A549 (cell line): Measurements from ENCODE around the gene AOAH. TPM values are rescaled to one million over a fixed set of nuclear protein-coding genes. Genes with fewer than 3 reads are reported as not detected.

Experiments used
- ATAC-seq, 2 experiments: fragments of 200-7000 bp in 1 of 2; fragments of >200 bp in 1 of 2; cut with Nextera tagmentation in 1 of 2; cut with Tn5 transposase in 1 of 2; 3 replicates each; pipeline versions ENCODE4 v1.8.0 to v1.9.1; 2018 to 2020; ENCODE audit warnings: mild to moderate bottlenecking in 1 of 2, moderate library complexity in 1 of 2
- CTCF ChIA-PET: fragments of 300-600 bp; sonication (Branson Sonifier 250); formaldehyde crosslinking; extraction: SDS; loops from one replicate; lab custom pipeline; 2021; ENCODE audit warnings: antibody characterized with exemption, inconsistent platforms; lab: Yijun Ruan, JAX
- POLR2A ChIA-PET: fragments of 350-600 bp; formaldehyde crosslinking; extraction: SDS; loops from one replicate; lab custom pipeline; 2021; ENCODE audit warnings: antibody characterized with exemption, inconsistent platforms; lab: Yijun Ruan, JAX
- DNase-seq, 2 experiments: peaks; one replicate each; pipeline versions ENCODE4 v3.0.0 to v3.0.0-alpha.2; 2011 to 2016; ENCODE audit warnings: low read depth in 1 of 2, low spot score in 1 of 2
- FAIRE-seq: peaks from 2 replicates; lab custom pipeline; 2011; peaks lifted over from hg19 to GRCh38; lab: Jason Lieb, UNC
- H3K27ac ChIP-seq, 2 experiments: fragments of >200 bp; sonication (Bioruptor Twin); formaldehyde crosslinking; 3 replicates each; pipeline ENCODE4 v1.5.1; 2016 to 2017
- H3K4me1 ChIP-seq: fragments of >200 bp; sonication (Bioruptor Twin); formaldehyde crosslinking; 3 replicates; pipeline ENCODE4 v1.6.1; 2016
- H3K4me2 ChIP-seq: fragments of >200 bp; sonication (Bioruptor Twin); formaldehyde crosslinking; 3 replicates; pipeline ENCODE4 v1.6.1; 2016
- H3K4me3 ChIP-seq: fragments of >200 bp; sonication (Bioruptor Twin); formaldehyde crosslinking; 3 replicates; pipeline ENCODE4 v1.5.1; 2016
- H3K9me3 ChIP-seq: fragments of >200 bp; sonication (Bioruptor Twin); formaldehyde crosslinking; 3 replicates; pipeline ENCODE4 v1.6.1; 2016
- ATOH8 ChIP-seq: fragments of 250-450 bp; sonication (Bioruptor Pico); IDR thresholded peaks from 2 replicates; pipeline ENCODE4 v1.5.0; 2020; ENCODE audit warnings: low read depth, mild to moderate bottlenecking, moderate library complexity
- BCL3 ChIP-seq: fragments of >200 bp; sonication (Bioruptor Twin); formaldehyde crosslinking; IDR thresholded peaks from 3 replicates; pipeline ENCODE4 v1.6.1; 2016
- BHLHE40 ChIP-seq: IDR thresholded peaks from 2 replicates; pipeline ENCODE4 v1.6.1; 2012; ENCODE audit warnings: low read depth, low read length, inconsistent platforms
- CBX2 ChIP-seq: fragments of 200-600 bp; sonication (generic); IDR thresholded peaks from 2 replicates; pipeline ENCODE4 v1.6.1; 2016; ENCODE audit warnings: low read depth, mild to moderate bottlenecking, borderline replicate concordance
- CEBPB ChIP-seq, 2 experiments: fragments of >200 bp in 1 of 2; sonication (Bioruptor Twin) in 1 of 2; formaldehyde crosslinking in 1 of 2; IDR thresholded peaks; 2 replicates each; pipeline ENCODE4 v1.6.1; 2012 to 2016
- CTCF ChIP-seq: fragments of >200 bp; sonication (Bioruptor Twin); formaldehyde crosslinking; IDR thresholded peaks from 3 replicates; pipeline ENCODE4 v1.5.1; 2016
- EHF ChIP-seq: fragments of 250-450 bp; sonication (Bioruptor Pico); IDR thresholded peaks from 2 replicates; pipeline ENCODE4 v1.5.0; 2020; ENCODE audit warnings: mild to moderate bottlenecking
- EP300 ChIP-seq, 2 experiments: fragments of >200 bp; sonication (Bioruptor Twin); formaldehyde crosslinking; IDR thresholded peaks; 2 replicates in 1 of 2; 3 replicates in 1 of 2; pipeline ENCODE4 v1.6.1; 2016 to 2017
- ESRRA ChIP-seq: fragments of 150-350 bp; IDR thresholded peaks from 2 replicates; pipeline ENCODE4 v1.6.1; 2014; ENCODE audit warnings: mild to moderate bottlenecking, low read length, borderline replicate concordance
- FOSB ChIP-seq: fragments of 250-450 bp; sonication (Bioruptor Pico); IDR thresholded peaks from 2 replicates; pipeline ENCODE4 v1.5.0; 2020; ENCODE audit warnings: mild to moderate bottlenecking, moderate library complexity
- FOSL2 ChIP-seq, 2 experiments: fragments of 450-650 bp in 1 of 2; fragments of >200 bp in 1 of 2; sonication (Bioruptor Twin) in 1 of 2; formaldehyde crosslinking; IDR thresholded peaks; 2 replicates each; pipeline versions ENCODE4 v1.5.0 to v1.6.1; 2016 to 2020; ENCODE audit warnings: mild to moderate bottlenecking in 1 of 2, moderate library complexity in 1 of 2
- FOXS1 ChIP-seq: fragments of 250-450 bp; sonication (Bioruptor Pico); IDR thresholded peaks from 2 replicates; pipeline ENCODE4 v1.5.0; 2020; ENCODE audit warnings: mild to moderate bottlenecking, moderate library complexity
- HDAC2 ChIP-seq: fragments of 200-600 bp; sonication (generic); IDR thresholded peaks from 2 replicates; pipeline ENCODE4 v1.6.1; 2016
- HOXA7 ChIP-seq: fragments of 250-450 bp; sonication (Bioruptor Pico); IDR thresholded peaks from 2 replicates; pipeline ENCODE4 v1.5.0; 2020; ENCODE audit warnings: mild to moderate bottlenecking, moderate library complexity
- JUN ChIP-seq, 2 experiments: fragments of >200 bp; sonication (Bioruptor Twin); formaldehyde crosslinking; IDR thresholded peaks; 2 replicates in 1 of 2; 3 replicates in 1 of 2; pipeline ENCODE4 v1.6.1; 2016 to 2017
- KDM5A ChIP-seq: fragments of 200-600 bp; sonication (generic); IDR thresholded peaks from 2 replicates; pipeline ENCODE4 v1.6.1; 2016; ENCODE audit warnings: antibody characterized with exemption, mild to moderate bottlenecking
- MAFK ChIP-seq: fragments of 450-650 bp; IDR thresholded peaks from 2 replicates; pipeline ENCODE4 v1.6.1; 2014; ENCODE audit not compliant: partially characterized antibody
- MAZ ChIP-seq: fragments of 150-350 bp; IDR thresholded peaks from 2 replicates; pipeline ENCODE4 v1.6.1; 2014; ENCODE audit warnings: antibody characterized with exemption, low read depth, low read length, borderline replicate concordance
- NPAS2 ChIP-seq: fragments of 250-450 bp; sonication (Bioruptor Pico); IDR thresholded peaks from 2 replicates; pipeline ENCODE4 v1.8.0; 2022; ENCODE audit warnings: mild to moderate bottlenecking, moderate library complexity, borderline replicate concordance
- NR3C1 ChIP-seq: fragments of >200 bp; sonication (Bioruptor Twin); formaldehyde crosslinking; IDR thresholded peaks from 3 replicates; pipeline ENCODE4 v1.6.1; 2017
- PHF8 ChIP-seq: fragments of 200-600 bp; sonication (generic); IDR thresholded peaks from 2 replicates; pipeline ENCODE4 v1.6.1; 2016; ENCODE audit warnings: low read depth, mild to moderate bottlenecking, antibody characterized with exemption, moderate library complexity, borderline replicate concordance
- POLR2AphosphoS2 ChIP-seq: conservative IDR thresholded peaks from 2 replicates; pipeline ENCODE4 v1.6.1; 2012; ENCODE audit warnings: low read length, improper control_type of control experiment, inconsistent platforms
- RAD21 ChIP-seq, 2 experiments: fragments of >200 bp in 1 of 2; sonication (Bioruptor Twin) in 1 of 2; formaldehyde crosslinking in 1 of 2; IDR thresholded peaks in 1 of 2; conservative IDR thresholded peaks in 1 of 2; 2 replicates in 1 of 2; 3 replicates in 1 of 2; pipeline ENCODE4 v1.6.1; 2012 to 2018; ENCODE audit warnings: inconsistent platforms in 1 of 2
- RARB ChIP-seq: fragments of 250-450 bp; sonication (Bioruptor Pico); IDR thresholded peaks from 2 replicates; pipeline ENCODE4 v1.8.0; 2021; ENCODE audit warnings: mild to moderate bottlenecking, moderate library complexity
- RNF2 ChIP-seq: fragments of 200-600 bp; sonication (generic); IDR thresholded peaks from 2 replicates; pipeline ENCODE4 v1.6.1; 2016; ENCODE audit warnings: low read depth, mild to moderate bottlenecking, antibody characterized with exemption, moderate library complexity, borderline replicate concordance
- SMC3 ChIP-seq: fragments of >200 bp; sonication (Bioruptor Twin); formaldehyde crosslinking; IDR thresholded peaks from 3 replicates; pipeline ENCODE4 v1.6.1; 2018; ENCODE audit warnings: inconsistent platforms
- SREBF2 ChIP-seq: fragments of 450-650 bp; IDR thresholded peaks from 2 replicates; pipeline ENCODE4 v1.6.1; 2014; ENCODE audit warnings: mild to moderate bottlenecking, moderate library complexity
- TP53 ChIP-seq: fragments of 250-450 bp; sonication (Bioruptor Pico); IDR thresholded peaks from 2 replicates; pipeline ENCODE4 v1.5.0; 2021; ENCODE audit warnings: mild to moderate bottlenecking, moderate library complexity
- ZC3H11A ChIP-seq: fragments of 450-650 bp; IDR thresholded peaks from 2 replicates; pipeline ENCODE4 v1.6.1; 2014; ENCODE audit warnings: antibody characterized with exemption, mild to moderate bottlenecking
- WGBS: methylation state at CpG from one replicate; pipeline ENCODE4 v1.1.6; 2017; ENCODE audit errors: missing lambda C conversion rate; 5-methylcytosine and 5-hydroxymethylcytosine counted together
- polyA plus RNA-seq, 4 experiments: library from polyadenylated mRNA; depleted of rRNA in 3 of 4; stranded (reverse); fragments of >200 nt; fragmentation: RNase III in 1 of 4; extraction: RNeasy Plus Mini Kit Qiagen cat#74134 plus additional on column Dnase treatment in 1 of 4; gene quantifications; 2 replicates in 3 of 4; 3 replicates in 1 of 4; pipeline ENCODE4 v1.2.3, GENCODE V29; 2011 to 2017
- TF ChIP-seq, protein P1 (sequence below): IDR thresholded peaks from 2 replicates; pipeline ENCODE4 v1.6.1; 2012
- TF ChIP-seq, protein P2 (sequence below): fragments of 450-650 bp; IDR thresholded peaks from 2 replicates; pipeline ENCODE4 v1.6.1; 2014; ENCODE audit warnings: antibody characterized with exemption

The AOAH gene
- polyA plus RNA-seq, 2 of the 4 experiments (the other 2 are of a cell fraction), result 0.09 TPM; not detected in 1

DNA sequence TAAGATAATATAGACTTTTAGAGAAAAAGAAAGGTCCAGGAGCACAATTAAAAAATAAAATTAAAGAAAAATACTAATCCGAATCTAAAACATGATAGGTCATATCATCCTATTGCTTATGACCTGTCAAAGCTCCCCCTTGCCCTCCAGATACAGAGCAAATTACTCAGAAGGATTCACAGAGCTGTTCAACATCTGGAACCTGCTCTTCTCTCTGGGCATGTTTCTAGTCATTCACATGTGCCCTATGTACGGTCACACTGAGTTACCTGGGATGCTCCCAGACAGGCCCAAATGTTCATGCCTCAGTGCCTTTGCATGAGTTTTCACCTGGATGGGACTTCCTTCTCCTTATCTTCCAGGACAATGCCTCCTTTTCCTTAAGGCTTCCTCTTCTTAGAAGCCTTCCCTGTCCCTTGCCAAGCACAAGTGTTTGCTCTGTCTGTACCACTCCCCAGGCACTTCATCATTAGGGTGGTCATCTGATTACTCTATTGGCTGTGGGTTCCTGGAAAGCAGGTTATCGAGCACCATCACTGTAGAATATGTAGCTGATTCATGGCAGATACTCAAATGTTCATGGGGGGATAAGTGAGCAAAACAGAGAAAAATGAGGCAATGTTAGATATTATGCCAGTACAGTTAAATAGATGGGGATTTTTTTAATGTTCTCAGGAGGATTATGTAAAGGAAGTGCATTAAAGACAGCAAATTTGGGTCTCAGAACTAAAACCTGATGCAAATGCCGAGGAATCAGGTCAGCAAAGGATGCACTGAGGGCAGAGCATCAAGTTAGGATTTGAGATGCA, 12.0 kb upstream of the AOAH start:
- ChIA-PET POLR2A (interaction anchor here (0.5 kb wide), 1 partner anchor 809 kb away, joined by 4 read pairs; no protein-coding TSS in a partner anchor), CTCF (interaction anchor here (1.3 kb wide), 1 partner anchor 10 kb away, joined by 6 read pairs; no protein-coding TSS in a partner anchor)
- FAIRE-seq (no peak), DNase-seq (no peak), ATAC-seq (no peak)
- no peaks in the 10 kb centered on the region for H3K9me3 ChIP-seq
- no peak overlapping the region for H3K4me2 ChIP-seq
- no peaks in the 10 kb centered on the region for H3K4me1 ChIP-seq
- TF ChIP-seq KDM5A, result no peak
- TF ChIP-seq EP300 (IDR thresholded peaks at IDR 0.05), result no peak
- no peak for TF ChIP-seq BCL3
- TF ChIP-seq, protein P1, sequence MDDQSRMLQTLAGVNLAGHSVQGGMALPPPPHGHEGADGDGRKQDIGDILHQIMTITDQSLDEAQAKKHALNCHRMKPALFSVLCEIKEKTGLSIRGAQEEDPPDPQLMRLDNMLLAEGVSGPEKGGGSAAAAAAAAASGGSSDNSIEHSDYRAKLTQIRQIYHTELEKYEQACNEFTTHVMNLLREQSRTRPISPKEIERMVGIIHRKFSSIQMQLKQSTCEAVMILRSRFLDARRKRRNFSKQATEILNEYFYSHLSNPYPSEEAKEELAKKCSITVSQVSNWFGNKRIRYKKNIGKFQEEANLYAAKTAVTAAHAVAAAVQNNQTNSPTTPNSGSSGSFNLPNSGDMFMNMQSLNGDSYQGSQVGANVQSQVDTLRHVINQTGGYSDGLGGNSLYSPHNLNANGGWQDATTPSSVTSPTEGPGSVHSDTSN, result no peak
- TF ChIP-seq FOSB (CRISPR knock-in tag), result no peak
- no peak for TF ChIP-seq MAFK
- no peak for TF ChIP-seq SMC3
- no peak for TF ChIP-seq FOSL2 (IDR thresholded peaks at IDR 0.05)
- TF ChIP-seq FOSL2 (CRISPR knock-in tag; IDR thresholded peaks at IDR 0.05), result no peak
- no peak for TF ChIP-seq JUN (IDR thresholded peaks at IDR 0.05)
- TF ChIP-seq BHLHE40, result no peak
- no peak for TF ChIP-seq NR3C1
- TF ChIP-seq HOXA7 (CRISPR knock-in tag), result no peak
- no peak for TF ChIP-seq MAZ
- no peak for TF ChIP-seq EHF (CRISPR knock-in tag)
- TF ChIP-seq FOXS1 (CRISPR knock-in tag), result no peak
- no peak for TF ChIP-seq CTCF
- no peak for TF ChIP-seq ATOH8 (CRISPR knock-in tag)
- TF ChIP-seq, protein P2, sequence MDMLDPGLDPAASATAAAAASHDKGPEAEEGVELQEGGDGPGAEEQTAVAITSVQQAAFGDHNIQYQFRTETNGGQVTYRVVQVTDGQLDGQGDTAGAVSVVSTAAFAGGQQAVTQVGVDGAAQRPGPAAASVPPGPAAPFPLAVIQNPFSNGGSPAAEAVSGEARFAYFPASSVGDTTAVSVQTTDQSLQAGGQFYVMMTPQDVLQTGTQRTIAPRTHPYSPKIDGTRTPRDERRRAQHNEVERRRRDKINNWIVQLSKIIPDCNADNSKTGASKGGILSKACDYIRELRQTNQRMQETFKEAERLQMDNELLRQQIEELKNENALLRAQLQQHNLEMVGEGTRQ, result no peak
- no peak overlapping the region for H3K4me3 ChIP-seq
- no peak overlapping the region for H3K27ac ChIP-seq
- WGBS, result 33% methylated on average over 4 of the region's 4 CpGs

GRCh38 chr7:36735172-36735571, 10.9 kb upstream of the AOAH start:
- DNase-seq (no peak), FAIRE-seq (no peak), ATAC-seq (no peak)
- H3K4me1 ChIP-seq, result no peaks in the 10 kb centered on the region
- CTCF ChIA-PET, result interaction anchor here (0.8 to 1.3 kb wide), 2 partner anchors 9 to 166 kb away, joined by 3 to 6 read pairs; no protein-coding TSS in a partner anchor
- no peak overlapping the region for H3K27ac ChIP-seq
- POLR2A ChIA-PET, result no interaction called here
- no peak overlapping the region for H3K4me2 ChIP-seq
- WGBS, result 20% methylated on average over 2 of the region's 2 CpGs
- no peak overlapping the region for H3K4me3 ChIP-seq
- 0 out of 3 replicates have a peak, but pooled peaks cover 2% of the 10 kb centered on the region for H3K9me3 ChIP-seq
- TF ChIP-seq PHF8, result no peak
- TF ChIP-seq, protein P2, result no peak
- no peak for TF ChIP-seq TP53 (CRISPR knock-in tag)
- TF ChIP-seq CEBPB (IDR thresholded peaks at IDR 0.05), result no peak
- TF ChIP-seq MAZ, result no peak
- TF ChIP-seq ESRRA, result no peak
- TF ChIP-seq ZC3H11A, result no peak
- TF ChIP-seq RAD21 (conservative IDR thresholded peaks at IDR 0.05 in 1 of 2, IDR thresholded peaks at IDR 0.05 in 1 of 2), result no peak
- TF ChIP-seq KDM5A, result no peak
- TF ChIP-seq SMC3, result no peak
- no peak for TF ChIP-seq HDAC2
- no peak for TF ChIP-seq NPAS2
- no peak for TF ChIP-seq POLR2AphosphoS2
- no peak for TF ChIP-seq SREBF2
- TF ChIP-seq CBX2, result no peak
- no peak for TF ChIP-seq RNF2
- TF ChIP-seq RARB (CRISPR knock-in tag), result no peak
